H9 (cell line): Measurements from ENCODE around the gene IGSF5. TPM values are rescaled to one million over a fixed set of nuclear protein-coding genes. Genes with fewer than 3 reads are reported as not detected.

Experiments used
- DNase-seq: peaks from one replicate; pipeline ENCODE4 v3.0.0-alpha.2; 2017
- H2AFZ ChIP-seq: one replicate; pipeline ENCODE4 v1.6.1; 2013; ENCODE audit warnings: mild to moderate bottlenecking, low read length, control low read depth, moderate library complexity
- H2AK5ac ChIP-seq: 2 replicates; pipeline ENCODE4 v1.6.1; 2013; ENCODE audit warnings: low read length, control low read depth, mixed read lengths; ENCODE audit not compliant: insufficient read length
- H2BK120ac ChIP-seq: one replicate; pipeline ENCODE4 v1.6.1; 2013; ENCODE audit warnings: low read depth, mild to moderate bottlenecking, low read length, control low read depth, inconsistent platforms; ENCODE audit not compliant: poor library complexity, severe bottlenecking
- H2BK12ac ChIP-seq: 2 replicates; pipeline ENCODE4 v1.6.1; 2013; ENCODE audit warnings: low read length, control low read depth, mixed read lengths, low read depth; ENCODE audit not compliant: insufficient read length
- H2BK15ac ChIP-seq: 2 replicates; pipeline ENCODE4 v1.6.1; 2013; ENCODE audit warnings: low read depth, low read length, control low read depth
- H2BK20ac ChIP-seq: one replicate; pipeline ENCODE4 v1.6.1; 2013; ENCODE audit warnings: low read depth, mild to moderate bottlenecking, low read length, control low read depth, inconsistent platforms; ENCODE audit not compliant: poor library complexity, severe bottlenecking
- H2BK5ac ChIP-seq: 2 replicates; pipeline ENCODE4 v1.6.1; 2013; ENCODE audit warnings: low read length, control low read depth, mixed read lengths; ENCODE audit not compliant: insufficient read length
- H3K14ac ChIP-seq: 2 replicates; pipeline ENCODE4 v1.6.1; 2013; ENCODE audit warnings: low read length, control low read depth; ENCODE audit not compliant: insufficient read depth
- H3K18ac ChIP-seq: 2 replicates; pipeline ENCODE4 v1.6.1; 2013; ENCODE audit warnings: low read depth, mild to moderate bottlenecking, mixed read lengths, low read length, control low read depth; ENCODE audit not compliant: insufficient read length
- H3K23ac ChIP-seq: 2 replicates; pipeline ENCODE4 v1.6.1; 2013; ENCODE audit warnings: low read length, control low read depth, mixed read lengths, low read depth; ENCODE audit not compliant: insufficient read length
- H3K23me2 ChIP-seq: 2 replicates; pipeline ENCODE4 v1.6.1; 2013; ENCODE audit warnings: low read depth, mild to moderate bottlenecking, mixed read lengths, low read length, control low read depth; ENCODE audit not compliant: insufficient read length, poor library complexity, severe bottlenecking
- H3K27ac ChIP-seq: 2 replicates; pipeline ENCODE4 v1.5.1; 2013; ENCODE audit warnings: low read length, control low read depth, mixed read lengths, low read depth; ENCODE audit not compliant: insufficient read length
- H3K27me3 ChIP-seq: 2 replicates; pipeline ENCODE4 v1.6.1; 2013; ENCODE audit warnings: low read length, control low read depth, inconsistent platforms; ENCODE audit not compliant: insufficient read depth
- H3K4ac ChIP-seq: 2 replicates; pipeline ENCODE4 v1.6.1; 2013; ENCODE audit warnings: low read depth, mild to moderate bottlenecking, control low read depth, inconsistent platforms, low read length, moderate library complexity
- H3K4me1 ChIP-seq: 2 replicates; pipeline ENCODE4 v1.6.1; 2013; ENCODE audit warnings: low read length, control low read depth, inconsistent platforms; ENCODE audit not compliant: insufficient read depth
- H3K4me2 ChIP-seq: 2 replicates; pipeline ENCODE4 v1.6.1; 2013; ENCODE audit warnings: low read length, control low read depth, mixed read lengths; ENCODE audit not compliant: insufficient read length, insufficient read depth
- H3K56ac ChIP-seq: 2 replicates; pipeline ENCODE4 v1.6.1; 2013; ENCODE audit warnings: low read depth, mild to moderate bottlenecking, mixed read lengths, low read length, control low read depth; ENCODE audit not compliant: insufficient read length
- H3K79me1 ChIP-seq: 2 replicates; pipeline ENCODE4 v1.6.1; 2013; ENCODE audit warnings: low read depth, mild to moderate bottlenecking, moderate library complexity, low read length, control low read depth, inconsistent platforms; ENCODE audit not compliant: insufficient read depth, poor library complexity, severe bottlenecking
- H3K79me2 ChIP-seq: 2 replicates; pipeline ENCODE4 v1.6.1; 2013; ENCODE audit warnings: low read length, control low read depth, inconsistent platforms; ENCODE audit not compliant: insufficient read depth
- H3K9ac ChIP-seq: 2 replicates; pipeline ENCODE4 v1.6.1; 2013; ENCODE audit warnings: low read length, control low read depth, mixed read lengths; ENCODE audit not compliant: insufficient read length; ENCODE audit errors: extremely low read depth
- H3K9me3 ChIP-seq: one replicate; pipeline ENCODE4 v1.6.1; 2013; ENCODE audit warnings: low read depth, low read length, inconsistent platforms; ENCODE audit not compliant: control insufficient read depth
- H3T11ph ChIP-seq: one replicate; pipeline ENCODE4 v1.6.1; 2013; ENCODE audit warnings: mild to moderate bottlenecking, low read length, control low read depth, inconsistent platforms
- H4K20me1 ChIP-seq: one replicate; pipeline ENCODE4 v1.6.1; 2013; ENCODE audit not compliant: control insufficient read depth, insufficient read length, insufficient read depth
- H4K5ac ChIP-seq: 2 replicates; pipeline ENCODE4 v1.6.1; 2013; ENCODE audit warnings: low read depth, mild to moderate bottlenecking, mixed read lengths, low read length, control low read depth; ENCODE audit not compliant: insufficient read length
- H4K8ac ChIP-seq: replicated peaks from 2 replicates; pipeline ENCODE4 v1.6.1; 2013; ENCODE audit warnings: low read length, control low read depth, mixed read lengths, low read depth; ENCODE audit not compliant: insufficient read length
- H4K91ac ChIP-seq: 2 replicates; pipeline ENCODE4 v1.6.1; 2013; ENCODE audit warnings: low read depth, mild to moderate bottlenecking, moderate library complexity, mixed read lengths, low read length, control low read depth; ENCODE audit not compliant: insufficient read length
- H3K27ac Mint-ChIP-seq, 3 experiments: 2 replicates in 2 of 3; 3 replicates in 1 of 3; pipeline ENCODE4 v1.8.0; 2020 to 2021; ENCODE audit warnings: mixed read lengths in 3 of 3, mild to moderate bottlenecking in 1 of 3, moderate library complexity in 1 of 3
- H3K27me3 Mint-ChIP-seq: 2 replicates; pipeline ENCODE4 v1.8.0; 2021; ENCODE audit warnings: low read depth, mild to moderate bottlenecking, moderate library complexity, mixed read lengths
- H3K36me3 Mint-ChIP-seq, 3 experiments: 2 replicates in 2 of 3; 3 replicates in 1 of 3; pipeline ENCODE4 v1.8.0; 2020 to 2021; ENCODE audit warnings: low read depth in 3 of 3, mixed read lengths in 3 of 3; ENCODE audit not compliant: insufficient read depth in 1 of 3
- H3K4me1 Mint-ChIP-seq, 2 experiments: 2 replicates each; pipeline ENCODE4 v1.8.0; 2020; ENCODE audit warnings: mixed read lengths in 2 of 2
- H3K4me3 Mint-ChIP-seq, 2 experiments: 2 replicates in 1 of 2; 3 replicates in 1 of 2; pipeline ENCODE4 v1.8.0; 2020 to 2021; ENCODE audit warnings: mild to moderate bottlenecking in 2 of 2, mixed read lengths in 2 of 2, moderate library complexity in 1 of 2
- H3K9me3 Mint-ChIP-seq, 2 experiments: 2 replicates in 1 of 2; 3 replicates in 1 of 2; pipeline ENCODE4 v1.8.0; 2020; ENCODE audit warnings: mild to moderate bottlenecking in 2 of 2, mixed read lengths in 2 of 2, moderate library complexity in 1 of 2
- CTCF ChIP-seq: fragments of 200-600 bp; sonication (generic); conservative IDR thresholded peaks from 3 replicates; pipeline ENCODE4 v1.8.0; 2021; ENCODE audit warnings: antibody characterized with exemption, mild to moderate bottlenecking
- WGBS: extraction: QIAGEN DNeasy Blood & Tissue Kit; methylation state at CpG from one replicate; pipeline ENCODE4 v1.1.7; 2013; ENCODE audit warnings: missing lambda C conversion rate, low lambda C conversion rate, mixed read lengths; ENCODE audit not compliant: insufficient read length; ENCODE audit errors: extremely low coverage; 5-methylcytosine and 5-hydroxymethylcytosine counted together
- total RNA-seq: library from RNA; stranded (reverse); gene quantifications from 2 replicates; pipeline ENCODE4 v1.2.1, GENCODE V29; 2021

The IGSF5 gene
- total RNA-seq, 1 experiment from 2014 or later: 2.1 TPM

DNA sequence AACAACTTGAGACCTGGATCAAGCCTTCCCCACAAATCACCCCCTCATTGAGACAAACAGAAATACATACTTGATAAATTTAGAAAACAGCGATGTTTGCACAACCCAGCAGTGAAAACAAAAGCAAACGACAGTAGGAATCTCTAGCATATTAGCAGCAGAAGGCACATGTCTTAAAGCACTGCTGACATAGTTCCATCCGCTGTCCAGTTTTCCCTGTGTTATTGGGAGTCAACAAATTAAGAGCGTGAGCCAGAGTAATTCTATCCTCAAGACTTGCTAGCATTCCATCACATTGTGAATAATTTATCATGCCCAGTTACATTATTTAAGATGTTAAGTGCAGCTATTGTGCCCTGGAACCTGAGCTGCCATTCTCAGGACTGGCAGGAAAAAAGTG, 55.3 kb downstream of the IGSF5 start:
- no peaks in the 10 kb centered on the region for H3K4me1 ChIP-seq
- H3K56ac ChIP-seq: no peak overlapping the region
- H3K9ac ChIP-seq: no peak overlapping the region
- H2BK120ac ChIP-seq: no peak overlapping the region
- H3K14ac ChIP-seq: no peak overlapping the region
- no peak overlapping the region for H3T11ph ChIP-seq
- no peak overlapping the region for H4K8ac ChIP-seq
- no peak overlapping the region for H4K91ac ChIP-seq
- H4K5ac ChIP-seq: no peak overlapping the region
- WGBS: no CpG with 5 or more reads among the region's 4 CpGs
- H2BK20ac ChIP-seq: no peak overlapping the region
- no peaks in the 10 kb centered on the region for H3K79me2 ChIP-seq
- Mint-ChIP-seq H3K36me3 (peaks cover 0 to 7% (median 0%) of the 10 kb centered on the region in 3 experiments; a peak in 4 of 7 replicates), H3K9me3 (no peaks in the 10 kb centered on the region), H3K27me3 (no peaks in the 10 kb centered on the region), H3K4me1 (peaks cover 4 to 7% of the 10 kb centered on the region in 2 experiments; a peak in 3 of 4 replicates), H3K27ac (no peak overlapping the region), H3K4me3 (no peak overlapping the region)
- no peak overlapping the region for H3K18ac ChIP-seq
- no peak overlapping the region for H3K4ac ChIP-seq
- H3K27me3 ChIP-seq: no peaks in the 10 kb centered on the region
- no peak overlapping the region for H3K4me2 ChIP-seq
- H2AFZ ChIP-seq: no peak overlapping the region
- no peak overlapping the region for H3K23ac ChIP-seq
- no peak for DNase-seq
- H2BK5ac ChIP-seq: no peak overlapping the region
- no peaks in the 10 kb centered on the region for H3K9me3 ChIP-seq
- H2AK5ac ChIP-seq: no peak overlapping the region
- TF ChIP-seq CTCF: no peak
- no peaks in the 10 kb centered on the region for H4K20me1 ChIP-seq
- no peak overlapping the region for H2BK15ac ChIP-seq
- no peak overlapping the region for H2BK12ac ChIP-seq
- no peak overlapping the region for H3K27ac ChIP-seq
- H3K23me2 ChIP-seq: no peaks in the 10 kb centered on the region
- H3K79me1 ChIP-seq: no peaks in the 10 kb centered on the region
